ENCODE results near the gene TBX3. TPM values are rescaled to one million over a fixed set of nuclear protein-coding genes. Genes with fewer than 3 reads are reported as not detected.

Gene TBX3
- total RNA-seq, 1 experiment from 2014 or later, result not detected

- Histone ChIP-seq H3K4me2 (ENCODE audit: low read depth, low read length, poor library complexity, severe bottlenecking) (no peak overlapping the region), H3K36me3 (ENCODE audit: insufficient read depth, low read length) (no peaks in the 10 kb centered on the region), H3K79me2 (ENCODE audit: low read length) (no peaks in the 10 kb centered on the region), H3K27me3 (ENCODE audit: low read length) (no peaks in the 10 kb centered on the region), H3K9ac (ENCODE audit: low read length) (no peak overlapping the region), H3K27ac (ENCODE audit: low read length) (no peak overlapping the region), H3K4me3 (ENCODE audit: low read length) (no peak overlapping the region), H2AFZ (ENCODE audit: low read length) (no peak overlapping the region), H3K4me1 (ENCODE audit: low read length) (no peaks in the 10 kb centered on the region), H3K9me3 (ENCODE audit: low read length) (no peaks in the 10 kb centered on the region), H3K9me2 (replicated peaks; ENCODE audit: insufficient read depth, low read length) (no peaks in the 10 kb centered on the region), H4K20me1 (ENCODE audit: insufficient read depth, low read depth, low read length) (no peaks in the 10 kb centered on the region)
- DNase-seq, result no peak
Measured at GRCh38 chr12:114682106-114682784, 1.7 kb downstream of the TBX3 start.

- no peak for DNase-seq
- Histone ChIP-seq H3K27me3 (ENCODE audit: low read length) (no peaks in the 10 kb centered on the region), H3K4me1 (ENCODE audit: low read length) (no peaks in the 10 kb centered on the region), H3K4me3 (ENCODE audit: low read length) (no peak overlapping the region), H3K79me2 (ENCODE audit: low read length) (no peaks in the 10 kb centered on the region), H3K9ac (ENCODE audit: low read length) (no peak overlapping the region), H3K4me2 (ENCODE audit: low read depth, low read length, poor library complexity, severe bottlenecking) (no peak overlapping the region), H2AFZ (ENCODE audit: low read length) (no peak overlapping the region), H3K9me2 (replicated peaks; ENCODE audit: insufficient read depth, low read length) (no peaks in the 10 kb centered on the region), H3K36me3 (ENCODE audit: insufficient read depth, low read length) (no peaks in the 10 kb centered on the region), H3K27ac (ENCODE audit: low read length) (no peak overlapping the region), H3K9me3 (ENCODE audit: low read length) (no peaks in the 10 kb centered on the region), H4K20me1 (ENCODE audit: insufficient read depth, low read depth, low read length) (no peaks in the 10 kb centered on the region)
Measured at GRCh38 chr12:114681116-114681871, 2.7 kb downstream of the TBX3 start.

- Histone ChIP-seq H3K27me3 (ENCODE audit: low read length) (no peaks in the 10 kb centered on the region), H3K9me2 (replicated peaks; ENCODE audit: insufficient read depth, low read length) (no peaks in the 10 kb centered on the region), H3K4me3 (ENCODE audit: low read length) (no peak overlapping the region), H4K20me1 (ENCODE audit: insufficient read depth, low read depth, low read length) (no peaks in the 10 kb centered on the region), H3K4me1 (ENCODE audit: low read length) (no peaks in the 10 kb centered on the region), H3K36me3 (ENCODE audit: insufficient read depth, low read length) (no peaks in the 10 kb centered on the region), H2AFZ (ENCODE audit: low read length) (no peak overlapping the region), H3K9ac (ENCODE audit: low read length) (no peak overlapping the region), H3K27ac (ENCODE audit: low read length) (no peak overlapping the region), H3K9me3 (ENCODE audit: low read length) (no peaks in the 10 kb centered on the region), H3K79me2 (ENCODE audit: low read length) (no peaks in the 10 kb centered on the region), H3K4me2 (ENCODE audit: low read depth, low read length, poor library complexity, severe bottlenecking) (no peak overlapping the region)
- DNase-seq, result no peak
Measured at GRCh38 chr12:114680604-114681069, 3.3 kb downstream of the TBX3 start.

GRCh38 chr12:114679942-114680341 lies 4.0 kb downstream of the TBX3 start:
- no peaks in the 10 kb centered on the region for H3K79me2 ChIP-seq (ENCODE audit: low read length)
- no peak overlapping the region for H3K4me2 ChIP-seq (ENCODE audit: low read depth, low read length, poor library complexity, severe bottlenecking)
- no peak overlapping the region for H3K27ac ChIP-seq (ENCODE audit: low read length)
- no peaks in the 10 kb centered on the region for H3K27me3 ChIP-seq (ENCODE audit: low read length)
- H3K9me3 ChIP-seq (ENCODE audit: low read length), result no peaks in the 10 kb centered on the region
- no peak for DNase-seq
- no peaks in the 10 kb centered on the region for H3K9me2 ChIP-seq (replicated peaks; ENCODE audit: insufficient read depth, low read length)
- no peaks in the 10 kb centered on the region for H3K4me1 ChIP-seq (ENCODE audit: low read length)
- H3K4me3 ChIP-seq (ENCODE audit: low read length), result no peak overlapping the region
- no peaks in the 10 kb centered on the region for H4K20me1 ChIP-seq (ENCODE audit: insufficient read depth, low read depth, low read length)
- no peaks in the 10 kb centered on the region for H3K36me3 ChIP-seq (ENCODE audit: insufficient read depth, low read length)
- H3K9ac ChIP-seq (ENCODE audit: low read length), result no peak overlapping the region
- H2AFZ ChIP-seq (ENCODE audit: low read length), result no peak overlapping the region

- Histone ChIP-seq H3K9me2 (replicated peaks; ENCODE audit: insufficient read depth, low read length) (no peaks in the 10 kb centered on the region), H3K9me3 (ENCODE audit: low read length) (no peaks in the 10 kb centered on the region), H2AFZ (ENCODE audit: low read length) (no peak overlapping the region), H3K4me1 (ENCODE audit: low read length) (no peaks in the 10 kb centered on the region), H3K36me3 (ENCODE audit: insufficient read depth, low read length) (no peaks in the 10 kb centered on the region), H3K4me3 (ENCODE audit: low read length) (no peak overlapping the region), H3K79me2 (ENCODE audit: low read length) (no peaks in the 10 kb centered on the region), H4K20me1 (ENCODE audit: insufficient read depth, low read depth, low read length) (no peaks in the 10 kb centered on the region), H3K27ac (ENCODE audit: low read length) (no peak overlapping the region), H3K4me2 (ENCODE audit: low read depth, low read length, poor library complexity, severe bottlenecking) (no peak overlapping the region), H3K27me3 (ENCODE audit: low read length) (no peaks in the 10 kb centered on the region), H3K9ac (ENCODE audit: low read length) (no peak overlapping the region)
- DNase-seq, result no peak
Measured at GRCh38 chr12:114679452-114679875, 4.5 kb downstream of the TBX3 start.

- Histone ChIP-seq H3K27me3 (ENCODE audit: low read length) (no peaks in the 10 kb centered on the region), H3K9me2 (replicated peaks; ENCODE audit: insufficient read depth, low read length) (no peaks in the 10 kb centered on the region), H3K9me3 (ENCODE audit: low read length) (no peaks in the 10 kb centered on the region), H3K79me2 (ENCODE audit: low read length) (no peaks in the 10 kb centered on the region), H3K36me3 (ENCODE audit: insufficient read depth, low read length) (no peaks in the 10 kb centered on the region), H4K20me1 (ENCODE audit: insufficient read depth, low read depth, low read length) (no peaks in the 10 kb centered on the region), H3K27ac (ENCODE audit: low read length) (no peak overlapping the region), H2AFZ (ENCODE audit: low read length) (no peak overlapping the region), H3K4me3 (ENCODE audit: low read length) (no peak overlapping the region), H3K4me1 (ENCODE audit: low read length) (no peaks in the 10 kb centered on the region), H3K4me2 (ENCODE audit: low read depth, low read length, poor library complexity, severe bottlenecking) (no peak overlapping the region), H3K9ac (ENCODE audit: low read length) (no peak overlapping the region)
- DNase-seq, result no peak
Measured at GRCh38 chr12:114678718-114679117, 5.3 kb downstream of the TBX3 start.

GRCh38 chr12:114678028-114678427 lies 5.9 kb downstream of the TBX3 start:
- no peak overlapping the region for H3K9ac ChIP-seq (ENCODE audit: low read length)
- no peaks in the 10 kb centered on the region for H3K4me1 ChIP-seq (ENCODE audit: low read length)
- DNase-seq, result no peak
- H3K4me3 ChIP-seq (ENCODE audit: low read length), result no peak overlapping the region
- H3K27ac ChIP-seq (ENCODE audit: low read length), result no peak overlapping the region
- no peaks in the 10 kb centered on the region for H3K36me3 ChIP-seq (ENCODE audit: insufficient read depth, low read length)
- H3K79me2 ChIP-seq (ENCODE audit: low read length), result no peaks in the 10 kb centered on the region
- H3K4me2 ChIP-seq (ENCODE audit: low read depth, low read length, poor library complexity, severe bottlenecking), result no peak overlapping the region
- no peaks in the 10 kb centered on the region for H4K20me1 ChIP-seq (ENCODE audit: insufficient read depth, low read depth, low read length)
- no peaks in the 10 kb centered on the region for H3K9me3 ChIP-seq (ENCODE audit: low read length)
- no peaks in the 10 kb centered on the region for H3K27me3 ChIP-seq (ENCODE audit: low read length)
- H2AFZ ChIP-seq (ENCODE audit: low read length), result no peak overlapping the region
- no peaks in the 10 kb centered on the region for H3K9me2 ChIP-seq (replicated peaks; ENCODE audit: insufficient read depth, low read length)

GRCh38 chr12:114676142-114676741 lies 7.7 kb downstream of the TBX3 start:
- H3K4me2 ChIP-seq (ENCODE audit: low read depth, low read length, poor library complexity, severe bottlenecking), result no peak overlapping the region
- H3K9ac ChIP-seq (ENCODE audit: low read length), result no peak overlapping the region
- H3K36me3 ChIP-seq (ENCODE audit: insufficient read depth, low read length), result no peaks in the 10 kb centered on the region
- no peaks in the 10 kb centered on the region for H3K27me3 ChIP-seq (ENCODE audit: low read length)
- H2AFZ ChIP-seq (ENCODE audit: low read length), result no peak overlapping the region
- H4K20me1 ChIP-seq (ENCODE audit: insufficient read depth, low read depth, low read length), result no peaks in the 10 kb centered on the region
- no peaks in the 10 kb centered on the region for H3K79me2 ChIP-seq (ENCODE audit: low read length)
- H3K4me3 ChIP-seq (ENCODE audit: low read length), result no peak overlapping the region
- no peak for DNase-seq
- H3K4me1 ChIP-seq (ENCODE audit: low read length), result no peaks in the 10 kb centered on the region
- no peak overlapping the region for H3K27ac ChIP-seq (ENCODE audit: low read length)
- no peaks in the 10 kb centered on the region for H3K9me3 ChIP-seq (ENCODE audit: low read length)
- H3K9me2 ChIP-seq (replicated peaks; ENCODE audit: insufficient read depth, low read length), result no peaks in the 10 kb centered on the region
